ENCODE measurements around the gene KLK14.

Gene KLK14

GRCh38 chr19:51084505-51084904 is 1.8 kb upstream of the KLK14 start:
- no peak for DNase-seq

- no peak for DNase-seq
Observed at GRCh38 chr19:51083783-51084182, 1.1 kb upstream of the KLK14 start.

DNA sequence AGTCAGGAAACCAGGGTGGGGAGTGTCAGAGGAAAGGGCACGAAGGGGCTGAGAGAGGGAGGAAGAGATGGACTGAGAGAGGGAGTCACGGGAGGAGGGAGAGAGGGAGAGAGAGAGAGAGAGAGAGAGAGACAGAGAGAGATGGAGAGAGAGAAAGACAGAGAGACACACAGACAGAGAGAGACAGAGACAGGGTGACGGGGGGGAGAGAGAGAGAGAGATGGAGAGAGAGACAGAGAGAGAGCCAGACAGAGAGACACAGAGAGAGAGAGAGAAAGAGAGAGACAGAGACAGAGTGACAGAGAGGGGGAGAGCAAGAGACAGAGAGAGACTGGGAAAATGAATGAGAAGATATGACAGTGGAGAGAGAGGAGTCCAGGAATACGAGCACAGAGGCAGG is 494 bp upstream of the KLK14 start:
- DNase-seq = no peak

DNA sequence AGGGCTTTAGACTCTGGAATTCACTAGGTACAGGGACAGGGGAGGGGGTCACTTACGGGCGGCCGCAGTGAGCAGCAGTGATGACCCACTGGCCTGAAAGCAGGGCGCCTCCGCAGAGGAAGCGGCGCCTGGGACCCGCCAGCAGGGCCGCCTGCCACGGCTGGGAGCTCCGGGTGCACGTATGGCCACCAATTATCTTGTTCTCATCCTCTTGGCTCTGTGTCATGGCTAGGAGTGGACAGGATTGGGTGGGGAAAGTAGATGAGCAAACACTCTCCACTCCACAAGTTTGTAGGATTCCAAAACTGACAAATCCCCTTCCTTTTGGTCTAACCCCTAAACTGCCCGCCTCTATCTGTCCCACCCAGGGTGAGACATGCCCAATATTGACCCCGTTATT is 1.2 kb downstream of the KLK14 start:
- DNase-seq = no peak

- no peak for DNase-seq
Observed at GRCh38 chr19:51079481-51080110, 3.1 kb downstream of the KLK14 start.

DNA sequence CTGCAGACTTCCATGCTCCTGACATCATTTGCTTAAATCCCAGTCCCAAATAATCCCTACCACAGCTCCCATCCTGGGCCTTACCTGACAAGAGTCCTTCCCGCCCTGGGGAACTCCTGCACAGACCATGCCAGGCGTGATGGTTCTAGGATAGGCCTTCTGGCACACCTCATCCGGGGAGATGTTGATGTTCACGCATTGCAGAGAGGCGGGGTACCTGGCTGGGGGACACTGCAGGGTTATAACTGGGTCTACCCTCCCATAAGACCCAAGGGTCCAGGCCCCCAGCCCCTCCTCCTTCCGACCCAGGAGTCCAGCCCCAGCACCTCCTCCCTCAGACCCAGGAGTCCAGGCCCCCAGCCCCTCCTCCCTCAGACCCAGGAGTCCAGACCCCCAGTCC is 4.0 kb downstream of the KLK14 start:
- no peak for DNase-seq

DNA sequence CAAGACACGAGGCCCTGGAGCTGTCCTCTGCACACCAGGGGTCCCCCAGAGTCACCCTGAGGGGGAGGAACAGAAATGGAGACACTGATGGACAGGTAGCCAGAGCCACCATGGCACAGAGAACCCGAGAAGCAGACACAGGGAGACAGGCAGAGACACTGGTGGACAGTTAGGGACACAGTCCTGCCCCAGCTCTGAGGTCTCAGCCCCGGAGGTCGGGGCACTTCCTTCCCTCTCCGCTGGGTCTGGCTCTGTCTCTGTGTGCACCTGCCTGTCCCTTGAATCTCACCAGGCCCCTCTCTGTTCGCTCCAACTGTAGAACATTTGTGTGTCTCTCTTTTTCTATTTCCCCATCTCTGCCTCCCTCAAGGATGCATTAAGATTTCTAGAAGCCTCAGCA is 4.6 kb downstream of the KLK14 start:
- DNase-seq = no peak

GRCh38 chr19:51076631-51077213 is 6.0 kb downstream of the KLK14 start:
- DNase-seq = no peak

DNA sequence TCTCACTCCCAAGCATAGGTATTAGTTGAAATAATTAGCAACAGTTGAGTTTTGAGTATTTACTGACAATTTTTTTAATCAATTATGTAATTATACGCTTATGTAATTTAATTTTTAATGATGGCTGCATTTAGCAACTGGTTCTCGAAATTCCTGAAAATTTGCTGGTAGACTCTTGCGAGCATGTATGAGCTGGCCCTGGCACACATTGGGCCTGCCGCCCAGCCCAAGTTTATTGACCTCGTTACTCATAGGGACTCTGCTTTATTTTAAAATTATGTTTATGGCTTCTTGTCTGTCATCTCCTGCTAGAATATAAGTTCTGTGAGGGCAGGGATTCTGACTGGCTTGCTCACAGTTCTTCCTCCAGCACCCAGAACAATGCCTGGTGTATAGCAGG is 6.7 kb downstream of the KLK14 start:
- DNase-seq = no peak

GRCh38 chr19:51071095-51071405 is 11.6 kb downstream of the KLK14 start:
- DNase-seq = no peak

DNA sequence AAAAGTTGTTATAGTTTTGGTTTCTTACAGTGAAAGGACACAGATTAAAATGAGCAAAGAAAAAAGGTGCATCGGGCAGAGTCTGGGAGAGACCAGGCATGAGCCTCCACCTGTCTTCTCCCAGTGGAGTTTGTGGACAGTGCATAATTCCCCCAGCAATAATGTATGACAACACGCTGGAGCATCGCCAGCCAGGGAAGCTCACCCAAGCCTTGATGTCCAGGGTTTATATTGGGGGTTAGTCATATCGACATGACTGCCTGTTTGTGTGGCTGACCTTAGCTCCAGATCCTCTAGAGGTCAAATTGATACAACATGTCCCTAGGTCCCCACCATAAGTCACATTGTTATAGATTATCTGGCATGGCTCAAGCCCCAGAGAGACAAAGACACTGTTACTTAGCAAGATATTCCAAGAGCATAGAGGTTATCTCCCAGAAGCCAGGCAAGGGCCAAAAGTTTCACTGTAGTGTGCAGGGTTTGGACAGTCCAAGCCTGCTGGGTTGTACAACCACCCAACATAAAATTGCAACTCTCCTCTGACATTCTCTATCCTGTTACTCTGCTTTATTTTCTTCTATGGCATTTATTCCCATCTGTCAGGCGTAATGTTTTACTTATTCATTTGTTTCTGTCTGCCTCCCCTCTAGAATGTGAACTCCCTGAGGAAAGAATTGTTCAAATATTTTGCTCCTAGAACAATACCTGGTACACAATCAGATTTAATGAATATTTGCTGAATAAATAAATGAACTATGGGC is 12.2 kb downstream of the KLK14 start:
- DNase-seq = no peak

GRCh38 chr19:51066393-51067186 is 16.1 kb downstream of the KLK14 start:
- no peak for DNase-seq

GRCh38 chr19:51065221-51065960 is 17.3 kb downstream of the KLK14 start:
- DNase-seq = no peak

DNA sequence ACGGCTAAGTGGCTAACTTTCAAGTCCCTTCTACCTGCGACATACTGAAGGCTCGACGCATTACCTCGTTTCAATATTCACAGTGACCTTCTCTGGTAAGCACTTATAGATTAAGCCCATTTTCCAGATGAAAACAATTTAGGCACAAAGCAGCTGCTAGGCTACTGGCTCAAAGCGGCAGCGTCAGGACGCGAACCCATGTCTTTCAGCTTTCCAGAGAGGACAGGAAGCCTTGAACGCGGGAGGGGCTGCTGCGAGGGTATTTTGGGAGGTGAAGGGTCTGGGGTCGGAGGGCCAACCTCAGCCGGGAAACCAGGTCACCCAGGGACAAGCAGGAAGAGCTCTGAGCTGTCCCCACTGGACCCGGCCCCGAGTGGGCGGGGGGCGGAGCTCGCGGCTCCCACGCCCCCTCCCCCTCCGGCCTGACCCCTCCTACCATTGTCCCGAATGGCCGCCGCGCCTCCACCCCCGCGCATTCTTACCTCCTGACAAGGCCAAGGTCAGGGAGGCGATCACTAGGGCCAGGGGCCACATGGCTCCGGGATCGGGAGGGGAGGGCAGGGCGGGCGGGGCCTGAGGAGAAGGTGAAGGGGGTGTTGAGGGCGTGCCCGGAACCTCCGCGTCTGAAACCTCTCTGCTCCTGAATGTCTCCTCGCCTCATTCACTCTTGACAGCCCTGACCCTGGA is 18.0 kb downstream of the KLK14 start, which contains the start of gene KLK13:
Gene KLK13 (minus strand): TSS at position 559 of the 687 bp plus-strand sequence. CDS start 25 bp downstream, at position 534.
- DNase-seq = peak in 1 of 2 donors; percentile 13

GRCh38 chr19:51063664-51064063 is 19.0 kb downstream of the KLK14 start:
- DNase-seq = no peak

DNA sequence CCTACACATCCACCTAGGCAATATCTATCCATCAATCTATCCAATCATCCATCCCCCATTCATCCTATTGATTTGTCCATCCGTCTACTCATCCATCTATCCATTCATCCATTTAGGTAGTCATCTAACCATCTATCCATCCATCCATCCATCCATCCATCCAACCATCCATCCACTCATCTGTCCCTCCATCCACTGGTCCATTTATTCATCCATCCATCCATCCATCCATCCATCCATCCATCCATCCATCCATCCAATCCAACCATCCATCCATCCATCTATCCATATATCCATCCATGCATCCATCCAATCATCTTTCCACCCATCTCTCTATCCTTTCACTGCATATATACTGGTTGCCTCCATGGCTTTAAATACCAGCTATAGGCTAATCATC is 21.7 kb downstream of the KLK14 start:
- DNase-seq = no peak

GRCh38 chr19:51060336-51060735 is 22.4 kb downstream of the KLK14 start:
- DNase-seq = no peak

- no peak for DNase-seq
Observed at GRCh38 chr19:51059715-51060114, 23.0 kb downstream of the KLK14 start.

- DNase-seq = no peak
Observed at GRCh38 chr19:51055866-51056265, 26.8 kb downstream of the KLK14 start.

- DNase-seq = no peak
Observed at GRCh38 chr19:51047031-51047335, 35.7 kb downstream of the KLK14 start.

DNA sequence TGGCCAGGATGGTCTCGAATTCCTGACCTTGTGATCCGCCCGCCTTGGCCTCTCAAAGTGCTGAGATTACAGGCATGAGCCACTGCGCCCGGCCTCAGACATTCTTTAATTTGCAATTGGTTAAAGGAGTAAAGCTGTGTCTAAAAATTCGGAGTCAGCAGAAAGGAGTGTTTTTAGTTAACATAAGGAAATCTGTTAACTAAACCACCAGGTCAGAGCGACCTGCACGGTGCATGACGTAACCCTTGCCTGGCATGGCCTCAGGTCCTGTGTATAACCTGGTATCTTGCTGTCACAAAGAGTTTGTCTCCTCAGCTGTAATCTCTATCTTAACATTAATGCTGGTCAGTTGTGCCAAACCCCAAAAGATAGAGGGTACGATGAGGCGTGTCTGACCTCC is 38.4 kb downstream of the KLK14 start:
- no peak for DNase-seq

GRCh38 chr19:51043497-51043896 is 39.2 kb downstream of the KLK14 start:
- no peak for DNase-seq
